ENCODE measurements around the gene SCYGR1.
"Not testable (repeated sequence)": the region's sequence is repeated elsewhere in the genome, so short reads cannot be mapped to it uniquely, and the experiment has no call there.

Gene SCYGR1

DNA sequence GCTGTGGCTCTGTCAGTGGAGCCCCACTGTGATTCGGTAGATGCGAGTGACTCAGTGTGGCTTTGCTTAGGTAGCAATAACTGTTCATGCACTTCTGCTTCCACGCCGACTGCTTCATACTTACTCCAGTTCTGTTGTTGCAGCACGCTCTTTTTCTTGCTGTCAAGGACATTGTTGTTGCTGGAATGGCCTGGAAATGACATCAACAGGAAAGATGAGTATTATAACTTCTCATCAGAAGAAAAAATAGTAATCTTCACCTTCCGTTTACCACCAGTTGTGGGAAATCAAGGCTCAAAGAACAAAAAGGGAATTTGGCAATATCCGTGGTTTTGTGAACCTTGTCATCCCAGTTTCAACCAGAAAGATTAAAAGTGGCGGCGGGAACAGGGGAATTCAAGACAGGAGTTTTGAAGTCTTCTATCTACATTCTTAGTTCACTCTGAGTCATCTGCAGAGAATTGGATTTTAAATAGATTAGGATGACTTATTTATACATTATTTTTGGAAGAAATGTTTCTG is 16.9 kb downstream of the SCYGR1 start:
- no peak for TF ChIP-seq CTCF (IDR thresholded peaks at IDR 0.05; ENCODE audit: insufficient read depth, low read depth, low read length, missing control alignments)
- DNase-seq (ENCODE audit: low read depth), result peak; percentile 74

DNA sequence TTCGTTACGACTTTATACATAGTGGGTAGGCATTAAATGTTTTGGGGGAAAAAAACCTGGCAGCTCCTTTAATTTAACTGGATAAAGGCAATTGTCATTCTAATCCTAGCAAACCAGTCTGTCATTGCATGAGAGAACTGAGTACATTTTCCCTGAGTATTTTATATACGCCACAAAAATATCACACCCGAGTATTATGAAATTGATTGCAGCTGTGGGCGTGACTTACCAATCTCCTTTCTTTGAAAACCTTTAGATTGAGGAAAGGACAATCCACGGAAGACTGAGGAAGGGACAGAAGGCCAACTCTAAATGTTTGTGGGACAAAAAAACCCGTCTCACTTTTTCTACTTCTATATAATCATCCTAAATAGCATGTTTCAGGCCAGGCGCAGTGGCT is 17.7 kb downstream of the SCYGR1 start:
- no peak overlapping the region for H3K4me3 ChIP-seq (ENCODE audit: low read length)
- TF ChIP-seq CTCF (IDR thresholded peaks at IDR 0.05; ENCODE audit: insufficient read depth, low read depth, low read length, missing control alignments), result no peak
- no peak for DNase-seq (ENCODE audit: low read depth)

More for the DNA sequence above, 16.9 kb downstream of the SCYGR1 start:
- no peak overlapping the region for H3K4me3 ChIP-seq (ENCODE audit: low read length)

DNA sequence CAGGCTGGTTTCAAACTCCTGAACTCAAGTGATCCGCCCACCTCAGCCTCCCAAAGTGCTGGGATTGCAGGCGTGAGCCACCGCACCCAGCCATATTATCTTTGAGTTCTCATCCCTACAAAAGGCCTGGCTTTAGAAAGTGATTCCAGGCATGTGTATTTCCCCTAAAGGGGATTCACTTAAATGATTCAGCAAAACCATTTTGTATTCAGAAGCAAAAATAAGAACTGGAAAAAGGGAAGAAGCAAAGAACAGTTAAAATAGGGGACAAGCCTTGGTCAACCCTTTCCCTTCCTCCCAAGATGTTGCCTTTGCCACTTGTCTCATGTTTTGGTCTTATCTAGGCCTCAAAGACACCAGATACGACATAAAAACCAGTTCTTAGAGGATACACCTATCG is 19.2 kb downstream of the SCYGR1 start:
- TF ChIP-seq CTCF (IDR thresholded peaks at IDR 0.05; ENCODE audit: insufficient read depth, low read depth, low read length, missing control alignments), result no peak
- DNase-seq (ENCODE audit: low read depth), result no peak

GRCh38 chr2:227367427-227367795 is 20.3 kb downstream of the SCYGR1 start:
- TF ChIP-seq CTCF (IDR thresholded peaks at IDR 0.05; ENCODE audit: insufficient read depth, low read depth, low read length, missing control alignments), result no peak
- no peak overlapping the region for H3K4me3 ChIP-seq (ENCODE audit: low read length)
- peak; percentile 23 for DNase-seq (ENCODE audit: low read depth)

More for the DNA sequence above, 19.2 kb downstream of the SCYGR1 start:
- no peak overlapping the region for H3K4me3 ChIP-seq (ENCODE audit: low read length)

DNA sequence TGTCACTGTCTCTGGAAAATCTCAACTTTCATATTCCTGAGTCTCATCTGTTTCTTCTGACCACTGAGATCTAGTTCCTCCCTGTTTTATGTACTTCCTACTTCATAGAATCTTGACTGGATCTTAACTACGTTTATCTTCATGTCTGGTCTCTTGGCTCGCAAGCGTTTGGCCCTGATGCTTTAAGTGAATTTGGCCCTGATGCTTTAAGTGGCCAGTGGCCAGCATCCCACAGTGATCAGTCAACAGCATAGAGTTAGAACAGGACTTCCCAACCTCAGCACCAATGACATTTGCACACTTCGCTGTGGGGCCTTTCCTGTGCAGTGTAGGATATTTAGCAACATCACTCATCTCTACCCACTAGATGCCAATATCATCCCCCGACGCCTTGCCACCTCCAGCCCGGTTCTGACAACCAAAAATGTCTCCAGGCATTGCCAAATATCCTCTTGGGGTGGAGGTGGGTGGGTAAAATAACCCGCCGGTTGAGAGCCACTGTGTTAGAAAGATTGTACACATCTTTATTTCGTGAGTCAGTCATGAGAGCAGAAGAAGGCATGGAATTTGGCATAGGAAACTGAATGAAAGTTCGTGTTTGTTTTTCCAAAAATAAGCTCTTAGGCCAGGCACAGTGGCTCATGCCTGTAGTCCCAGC is 20.9 kb downstream of the SCYGR1 start:
- peak; percentile 62 for DNase-seq (ENCODE audit: low read depth)
- no peak for TF ChIP-seq CTCF (IDR thresholded peaks at IDR 0.05; ENCODE audit: insufficient read depth, low read depth, low read length, missing control alignments)
- H3K4me3 ChIP-seq (ENCODE audit: low read length), result no peak overlapping the region

DNA sequence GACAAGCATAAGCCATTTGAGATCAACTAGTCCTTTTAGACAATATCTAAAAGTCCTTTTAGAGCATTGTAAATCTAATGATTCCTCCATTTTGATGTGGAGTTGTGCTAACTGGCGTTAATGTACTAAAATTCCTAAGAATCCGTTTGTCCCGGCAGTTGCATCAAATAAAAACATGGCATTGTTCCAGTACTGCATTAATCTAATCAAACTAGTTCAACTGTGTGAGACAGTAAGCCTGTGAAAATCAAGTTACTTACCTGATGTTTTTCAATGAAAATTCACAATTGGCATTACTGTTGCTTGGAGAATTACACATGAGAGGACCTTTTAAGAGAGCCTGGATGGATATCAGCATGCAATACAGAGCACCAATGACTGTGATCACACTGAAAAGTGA is 21.9 kb downstream of the SCYGR1 start:
- H3K4me3 ChIP-seq (ENCODE audit: low read length), result no peak overlapping the region
- peak; percentile 17 for DNase-seq (ENCODE audit: low read depth)
- no peak for TF ChIP-seq CTCF (IDR thresholded peaks at IDR 0.05; ENCODE audit: insufficient read depth, low read depth, low read length, missing control alignments)

DNA sequence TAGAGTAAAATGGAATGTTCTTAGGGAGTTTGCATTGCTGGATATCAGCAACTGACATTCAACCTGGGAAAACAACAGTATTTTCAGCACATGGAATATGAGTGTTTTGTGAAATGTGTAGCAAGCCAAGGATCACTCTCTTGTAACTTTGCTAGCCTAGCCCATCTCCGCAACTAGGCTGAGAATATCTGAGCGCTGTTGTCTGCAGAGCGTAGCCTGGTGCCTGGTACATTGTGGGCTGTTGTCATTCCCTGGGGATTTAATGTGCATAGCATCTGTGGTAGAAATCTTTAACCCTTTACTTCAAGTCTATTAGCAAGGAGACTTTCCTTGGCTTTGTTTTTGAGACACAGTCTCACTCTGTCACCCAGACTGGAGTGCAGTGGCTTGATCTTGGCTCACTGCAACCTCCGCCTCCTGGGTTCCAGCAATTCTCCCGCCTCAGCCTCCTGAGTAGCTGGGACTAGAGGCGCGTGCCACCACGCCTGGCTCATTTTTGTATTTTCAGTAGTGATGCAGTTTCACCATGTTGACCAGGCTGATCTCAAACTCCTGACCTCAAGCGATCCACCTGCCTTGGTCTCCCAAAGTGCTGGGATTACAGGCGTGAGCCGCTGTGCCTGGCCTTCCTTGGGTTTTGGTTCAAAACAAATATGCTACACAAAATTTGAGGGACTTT is 23.0 kb downstream of the SCYGR1 start:
- DNase-seq (ENCODE audit: low read depth); H3K4me3 ChIP-seq (ENCODE audit: low read length): not testable (repeated sequence)

Data from epithelial cell of esophagus (primary cell).